Glutamatergic neuron (in vitro differentiated cells): ENCODE measurements around the gene PRELID3B. TPM values are rescaled to one million over a fixed set of nuclear protein-coding genes. Genes with fewer than 3 reads are reported as not detected.
"Not testable (repeated sequence)": the region's sequence is repeated elsewhere in the genome, so short reads cannot be mapped to it uniquely, and the experiment has no call there.

ENCODE experiments used
- DNase-seq: peaks from one replicate; pipeline ENCODE4 v3.0.0; 2022
- H3K27ac Mint-ChIP-seq: one replicate; pipeline ENCODE4 v1.8.0; 2020; ENCODE audit warnings: mild to moderate bottlenecking, mixed read lengths, inconsistent platforms; ENCODE audit not compliant: unreplicated experiment
- H3K27me3 Mint-ChIP-seq: one replicate; pipeline ENCODE4 v1.8.0; 2020; ENCODE audit warnings: mild to moderate bottlenecking, moderate library complexity, mixed read lengths, inconsistent platforms; ENCODE audit not compliant: unreplicated experiment
- H3K36me3 Mint-ChIP-seq: one replicate; pipeline ENCODE4 v1.8.0; 2020; ENCODE audit warnings: mild to moderate bottlenecking, mixed read lengths, inconsistent platforms; ENCODE audit not compliant: unreplicated experiment
- H3K4me1 Mint-ChIP-seq: one replicate; pipeline ENCODE4 v1.8.0; 2020; ENCODE audit warnings: mild to moderate bottlenecking, low read depth, mixed read lengths, inconsistent platforms; ENCODE audit not compliant: unreplicated experiment
- H3K4me3 Mint-ChIP-seq: one replicate; pipeline ENCODE4 v1.8.0; 2020; ENCODE audit warnings: mild to moderate bottlenecking, mixed read lengths, inconsistent platforms; ENCODE audit not compliant: unreplicated experiment
- H3K9me3 Mint-ChIP-seq: one replicate; pipeline ENCODE4 v1.8.0; 2020; ENCODE audit warnings: mild to moderate bottlenecking, moderate library complexity, mixed read lengths, inconsistent platforms; ENCODE audit not compliant: unreplicated experiment
- CTCF ChIP-seq: fragments of 200-600 bp; sonication (generic); IDR thresholded peaks from one replicate; pipeline ENCODE4 v1.5.0; 2021; ENCODE audit not compliant: partially characterized antibody, unreplicated experiment
- total RNA-seq: library from RNA; stranded (reverse); fragmentation: NEBNext Ultra II Directional; extraction: Animal tissue kit (Norgen Biotek cat#: 25700); gene quantifications from one replicate; pipeline ENCODE4 v1.2.1, GENCODE V29; 2021; ENCODE audit not compliant: unreplicated experiment

PRELID3B gene
- total RNA-seq, 1 donor from 2014 or later, result 65.5 TPM

- Mint-ChIP-seq H3K27me3 (peaks cover 4% of the 10 kb centered on the region), H3K4me1 (peaks cover 8% of the 10 kb centered on the region), H3K27ac (no peak overlapping the region), H3K4me3 (no peak overlapping the region), H3K36me3 (no peaks in the 10 kb centered on the region), H3K9me3 (no peaks in the 10 kb centered on the region)
- no peak for TF ChIP-seq CTCF
- peak; percentile 7 for DNase-seq
Observed at GRCh38 chr20:59015411-59015810, 27.2 kb downstream of the PRELID3B start.

GRCh38 chr20:59014680-59015389 lies 27.8 kb downstream of the PRELID3B start:
- no peak for TF ChIP-seq CTCF
- peak; percentile 13 for DNase-seq
- H3K4me1 Mint-ChIP-seq, result peaks cover 8% of the 10 kb centered on the region

GRCh38 chr20:59013959-59014608 lies 28.5 kb downstream of the PRELID3B start:
- peaks cover 7% of the 10 kb centered on the region for H3K4me1 Mint-ChIP-seq
- H3K27ac Mint-ChIP-seq, result no peak overlapping the region
- no peak for DNase-seq
- H3K4me3 Mint-ChIP-seq, result no peak overlapping the region
- no peaks in the 10 kb centered on the region for H3K9me3 Mint-ChIP-seq
- H3K27me3 Mint-ChIP-seq, result peaks cover 4% of the 10 kb centered on the region
- H3K36me3 Mint-ChIP-seq, result no peaks in the 10 kb centered on the region
- no peak for TF ChIP-seq CTCF

More at GRCh38 chr20:59014680-59015389, 27.8 kb downstream of the PRELID3B start:
- Mint-ChIP-seq H3K27me3 (peaks cover 4% of the 10 kb centered on the region), H3K9me3 (no peaks in the 10 kb centered on the region), H3K27ac (no peak overlapping the region), H3K36me3 (no peaks in the 10 kb centered on the region), H3K4me3 (no peak overlapping the region)

- peaks cover 4% of the 10 kb centered on the region for H3K27me3 Mint-ChIP-seq
Observed at GRCh38 chr20:59013031-59013951, 29.3 kb downstream of the PRELID3B start.

GRCh38 chr20:59011874-59012157 lies 30.8 kb downstream of the PRELID3B start:
- H3K27me3 Mint-ChIP-seq, DNase-seq, H3K36me3 Mint-ChIP-seq, H3K9me3 Mint-ChIP-seq, H3K4me1 Mint-ChIP-seq, H3K4me3 Mint-ChIP-seq, H3K27ac Mint-ChIP-seq: not testable (repeated sequence)

More at GRCh38 chr20:59013031-59013951, 29.3 kb downstream of the PRELID3B start:
- Mint-ChIP-seq H3K4me1 (peaks cover 6% of the 10 kb centered on the region), H3K36me3 (no peaks in the 10 kb centered on the region), H3K27ac (no peak overlapping the region), H3K4me3 (no peak overlapping the region), H3K9me3 (no peaks in the 10 kb centered on the region)
- DNase-seq, result peak; percentile 4
- TF ChIP-seq CTCF, result no peak
